ENCODE measurements around the gene ACAP1.
A peak's percentile ranks its signal among the peaks of the same experiment; 100 is the strongest.

The ACAP1 gene

DNA sequence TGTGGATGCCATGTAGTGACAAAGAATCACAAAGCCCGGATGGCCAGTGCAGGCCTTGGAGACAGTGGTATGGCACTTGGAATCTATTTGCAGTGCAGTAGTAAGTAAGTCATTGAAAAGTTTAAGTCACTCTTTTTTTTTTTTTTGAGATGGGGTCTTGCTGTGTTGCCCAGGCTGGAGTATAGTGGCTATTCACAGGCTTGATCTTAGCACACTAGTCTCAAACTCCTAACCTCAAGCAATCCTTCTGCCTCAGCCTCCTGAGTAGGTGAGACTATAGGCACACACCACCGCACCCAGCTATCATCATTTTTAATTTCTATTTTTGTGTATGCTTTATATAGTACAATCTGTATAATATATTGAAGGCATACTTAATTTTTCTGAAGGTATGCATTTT, 62.3 kb downstream of the ACAP1 start:
- Mint-ChIP-seq H3K27ac (peak overlapping the region in 1 of 3 experiments; percentile 21), H3K4me1 (peaks cover 10% of the 10 kb centered on the region), H3K9me3 (no peaks in the 10 kb centered on the region), H3K36me3 (ENCODE audit: low read depth) (peaks cover 8% of the 10 kb centered on the region), H3K27me3 (ENCODE audit: low read depth) (no peaks in the 10 kb centered on the region), H3K4me3 (peak overlapping the region in 2 of 3 experiments; percentile 26 to 55)
- no peak for TF ChIP-seq CTCF (IDR thresholded peaks at IDR 0.05; ENCODE audit: unreplicated experiment in 3 of 3)
